Measurements from ENCODE around the gene LGI2.

- TF ChIP-seq NR3C1 (CRISPR knock-in tag; conservative IDR thresholded peaks at IDR 0.05; ENCODE audit: low read depth) (no peak), CTCF (IDR thresholded peaks at IDR 0.05) (no peak), ATF2 (CRISPR knock-in tag; IDR thresholded peaks at IDR 0.05; ENCODE audit: borderline replicate concordance, low read depth) (no peak), STAT6 (CRISPR knock-in tag; conservative IDR thresholded peaks at IDR 0.05; ENCODE audit: low read depth) (no peak), JUN (CRISPR knock-in tag; IDR thresholded peaks at IDR 0.05) (no peak), HMGXB4 (CRISPR knock-in tag; IDR thresholded peaks at IDR 0.05) (no peak), KAT7 (CRISPR knock-in tag; IDR thresholded peaks at IDR 0.05; ENCODE audit: borderline replicate concordance) (no peak), SMAD4 (CRISPR knock-in tag; IDR thresholded peaks at IDR 0.05) (no peak), IRF2 (CRISPR knock-in tag; IDR thresholded peaks at IDR 0.05; ENCODE audit: borderline replicate concordance, low read depth) (no peak)
These were observed 30.1 kb downstream of the LGI2 start for GRCh38 chr4:25000639-25001038.
